Activated CD4-positive, alpha-beta T cell treated with anti-CD3 and anti-CD28 coated beads for 24 hours (primary cell): Measurements from ENCODE around the gene GALNT17.

Experiments
- DNase-seq, 2 donors: peaks; one replicate each; pipeline ENCODE4 v3.0.0-alpha.2; 2020; ENCODE audit warnings: low read depth in 2 of 2

The GALNT17 gene

DNA sequence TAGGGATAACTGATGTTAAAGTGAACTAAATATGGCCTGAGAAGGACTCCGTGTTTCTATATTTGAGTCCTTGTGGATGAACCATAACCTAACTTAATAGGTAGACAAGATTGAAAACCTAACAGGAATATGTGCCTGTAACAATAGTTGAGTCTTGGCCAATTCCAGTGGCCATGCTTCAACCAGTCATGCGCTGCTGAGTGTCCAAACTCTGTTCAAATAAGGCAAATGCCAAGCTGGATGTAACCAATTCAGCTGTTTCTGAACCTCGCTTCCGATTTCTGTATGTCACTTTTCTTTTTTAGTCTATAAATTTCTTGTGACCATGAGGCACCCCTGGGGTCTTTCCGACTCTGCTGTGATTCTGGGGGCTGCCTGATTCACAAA is 608.2 kb downstream of the GALNT17 start:
- DNase-seq, result no peak

DNA sequence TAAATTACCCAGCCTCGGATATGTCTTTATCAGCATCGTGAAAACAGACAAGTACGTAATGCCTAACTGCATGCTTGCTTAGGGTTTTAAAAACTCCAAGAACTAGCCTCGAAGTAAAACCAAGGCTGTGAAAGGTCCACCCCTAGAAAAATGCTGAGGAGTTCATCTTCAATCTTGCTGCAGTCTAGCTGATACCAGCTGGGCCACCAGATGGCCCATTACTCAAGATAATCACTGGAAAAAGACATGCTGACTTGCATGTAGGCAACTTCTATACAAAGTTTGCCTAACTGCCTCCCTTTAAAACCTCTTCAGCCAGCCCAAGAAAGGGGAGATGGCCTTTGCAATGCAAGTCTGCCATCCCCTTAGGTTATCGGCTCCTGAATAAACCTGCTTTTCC is 614.1 kb downstream of the GALNT17 start:
- no peak for DNase-seq

DNA sequence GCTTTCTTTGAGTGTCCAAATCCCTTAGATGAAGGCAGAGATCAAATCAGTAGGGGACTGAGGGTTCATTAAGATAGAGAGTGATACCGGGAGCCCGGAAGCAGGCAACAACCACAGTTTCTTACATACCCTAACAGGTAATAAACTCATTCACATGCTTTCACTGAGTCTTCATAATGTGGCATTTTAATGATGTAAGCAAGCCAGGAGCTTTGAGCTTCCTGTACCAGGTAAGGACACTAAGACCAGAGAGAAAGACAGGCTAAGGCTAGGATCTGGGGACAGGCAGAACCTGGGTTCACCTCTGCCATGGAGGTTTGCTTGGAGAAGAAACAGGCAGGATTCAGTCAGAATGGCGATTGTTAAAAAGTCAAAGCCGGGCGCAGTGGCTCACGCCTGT is 618.3 kb downstream of the GALNT17 start:
- no peak for DNase-seq

GRCh38 chr7:71752171-71752935 is 620.4 kb downstream of the GALNT17 start:
- DNase-seq, result peak; percentile 22 to 36

GRCh38 chr7:71753236-71753635 is 621.3 kb downstream of the GALNT17 start:
- DNase-seq, result no peak

DNA sequence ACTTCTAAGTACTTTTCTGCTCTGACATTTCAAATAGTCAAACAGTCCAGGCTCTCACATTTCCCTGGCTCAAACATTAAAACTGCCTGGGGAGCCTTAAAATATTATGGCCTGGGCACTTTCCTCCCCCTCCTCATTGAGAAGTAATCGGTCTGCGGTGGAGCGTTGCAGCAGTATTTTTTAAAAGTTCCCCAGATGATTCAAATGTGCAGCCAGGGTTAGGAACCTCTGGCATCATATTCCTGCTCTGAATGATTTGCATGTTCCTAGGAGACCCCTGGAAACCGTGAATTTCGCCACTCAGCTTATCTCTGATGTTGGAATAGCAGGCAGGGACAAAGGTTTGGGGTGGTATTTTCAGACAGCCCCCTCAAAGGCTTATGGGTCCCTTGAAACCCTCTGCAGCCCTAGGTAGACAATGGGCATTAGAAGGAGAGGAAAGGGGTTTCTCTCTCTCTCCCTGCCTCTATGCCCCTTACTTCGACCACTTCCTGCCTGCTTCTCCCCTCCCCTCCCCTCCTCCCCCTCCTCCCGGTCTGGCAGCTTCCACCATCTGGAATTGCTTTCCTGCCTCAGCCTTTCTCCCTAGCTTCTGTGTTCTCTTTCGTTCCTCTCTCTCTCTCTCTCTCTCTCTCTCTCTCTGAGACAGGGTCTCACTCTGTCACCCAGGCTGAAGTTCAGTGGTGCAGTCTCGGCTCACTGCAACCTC is 622.2 kb downstream of the GALNT17 start:
- DNase-seq, result no peak

DNA sequence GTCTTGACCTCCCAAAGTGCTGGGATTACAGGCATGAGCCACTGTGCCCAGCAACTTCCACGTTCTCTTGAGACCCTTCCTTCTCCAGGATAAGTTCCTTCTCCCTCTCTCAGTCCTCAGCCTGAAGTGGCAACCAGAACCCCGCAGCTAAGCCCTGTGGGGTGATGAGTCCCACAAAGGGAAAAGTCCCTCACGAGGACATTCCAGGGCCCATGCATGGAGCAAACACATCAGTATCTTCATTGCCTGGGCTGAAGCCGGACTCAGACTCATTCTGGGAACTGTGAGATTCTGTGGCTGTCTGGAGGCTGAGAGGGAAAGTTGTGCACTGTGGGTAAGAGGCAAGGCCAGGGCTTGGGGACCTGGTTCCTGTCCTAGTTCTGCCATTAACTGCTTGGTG is 622.9 kb downstream of the GALNT17 start:
- DNase-seq, result no peak

GRCh38 chr7:71761336-71761735 is 629.4 kb downstream of the GALNT17 start:
- DNase-seq, result no peak
